KMS-11 (cell line): ENCODE results near the gene UGT1A7.

Experiments used
- H2AFZ ChIP-seq: fragments of 200-600 bp; sonication (generic); 2 replicates; pipeline ENCODE4 v1.6.1; 2016; ENCODE audit warnings: antibody characterized with exemption, mixed run types, low read depth
- H3K27ac ChIP-seq: fragments of 200-600 bp; sonication (generic); 2 replicates; pipeline ENCODE4 v1.6.1; 2016; ENCODE audit warnings: mild to moderate bottlenecking, mixed run types
- H3K27me3 ChIP-seq: fragments of 200-600 bp; sonication (generic); 2 replicates; pipeline ENCODE4 v1.6.1; 2017; ENCODE audit warnings: mild to moderate bottlenecking, low read depth, mixed run types, moderate library complexity; ENCODE audit not compliant: insufficient read depth
- H3K36me3 ChIP-seq: fragments of 200-600 bp; sonication (generic); 2 replicates; pipeline ENCODE4 v1.6.1; 2017; ENCODE audit warnings: mild to moderate bottlenecking, mixed run types; ENCODE audit not compliant: insufficient read depth
- H3K4me1 ChIP-seq: fragments of 200-600 bp; sonication (generic); 2 replicates; pipeline ENCODE4 v1.6.1; 2016; ENCODE audit warnings: mild to moderate bottlenecking, low read depth, mixed run types; ENCODE audit not compliant: poor library complexity, severe bottlenecking
- H3K4me2 ChIP-seq: fragments of 200-600 bp; sonication (generic); 2 replicates; pipeline ENCODE4 v1.7.0; 2016; ENCODE audit warnings: mild to moderate bottlenecking, mixed run types
- H3K4me3 ChIP-seq: fragments of 200-600 bp; sonication (generic); IDR thresholded peaks from 2 replicates; pipeline ENCODE4 v1.6.1; 2017; ENCODE audit warnings: low read depth, low read length, mixed read lengths; ENCODE audit not compliant: insufficient read depth
- H3K79me2 ChIP-seq: fragments of 200-600 bp; sonication (generic); 2 replicates; pipeline ENCODE4 v1.6.1; 2016; ENCODE audit warnings: low read depth, mixed run types; ENCODE audit not compliant: insufficient read depth
- H3K9ac ChIP-seq: fragments of 200-600 bp; sonication (generic); 2 replicates; pipeline ENCODE4 v1.6.1; 2016; ENCODE audit warnings: mild to moderate bottlenecking, mixed run types
- H4K20me1 ChIP-seq: fragments of 200-600 bp; sonication (generic); 2 replicates; pipeline ENCODE4 v1.6.1; 2016; ENCODE audit warnings: mild to moderate bottlenecking, mixed run types; ENCODE audit not compliant: insufficient read depth
- CTCF ChIP-seq: fragments of 200-600 bp; sonication (generic); conservative IDR thresholded peaks from 2 replicates; pipeline ENCODE4 v1.6.1; 2017; ENCODE audit warnings: low read depth, mild to moderate bottlenecking, antibody characterized with exemption, low read length, moderate library complexity, mixed read lengths

UGT1A7 gene

GRCh38 chr2:233820774-233821105 lies 139.0 kb downstream of the UGT1A7 start:
- H2AFZ ChIP-seq, result no peak overlapping the region
- no peaks in the 10 kb centered on the region for H3K79me2 ChIP-seq
- H3K36me3 ChIP-seq, result no peaks in the 10 kb centered on the region
- no peaks in the 10 kb centered on the region for H3K4me1 ChIP-seq
- no peak overlapping the region for H3K9ac ChIP-seq
- H4K20me1 ChIP-seq, result no peaks in the 10 kb centered on the region
- no peaks in the 10 kb centered on the region for H3K27me3 ChIP-seq
- no peak for TF ChIP-seq CTCF
- H3K27ac ChIP-seq, result no peak overlapping the region
- H3K4me2 ChIP-seq, result no peak overlapping the region
- H3K4me3 ChIP-seq, result no peak overlapping the region

GRCh38 chr2:233821196-233821595 lies 139.5 kb downstream of the UGT1A7 start:
- Histone ChIP-seq H3K4me1 (no peaks in the 10 kb centered on the region), H3K36me3 (no peaks in the 10 kb centered on the region), H2AFZ (no peak overlapping the region), H3K9ac (no peak overlapping the region), H3K4me2 (no peak overlapping the region), H3K4me3 (no peak overlapping the region), H3K27ac (no peak overlapping the region), H3K79me2 (no peaks in the 10 kb centered on the region), H4K20me1 (no peaks in the 10 kb centered on the region), H3K27me3 (no peaks in the 10 kb centered on the region)
- TF ChIP-seq CTCF, result no peak

DNA sequence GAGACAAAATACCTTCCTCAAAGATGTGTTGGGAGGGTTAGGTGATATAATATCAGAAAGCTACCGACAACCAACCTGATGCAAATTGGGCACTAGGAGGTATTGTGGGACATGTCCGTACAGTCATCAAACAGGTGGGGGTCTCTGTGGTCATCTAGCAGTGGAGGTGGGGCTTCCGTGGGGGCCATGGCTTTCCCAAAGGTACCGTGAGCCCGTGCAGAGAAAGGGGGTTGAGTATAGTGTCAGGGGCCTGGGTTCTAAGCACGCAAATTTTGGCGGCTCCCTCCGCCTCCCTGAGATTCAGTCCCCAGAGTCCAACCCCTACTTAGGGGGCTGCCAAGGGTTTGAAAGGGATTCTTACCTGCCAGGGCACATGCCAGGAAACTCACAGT lies 140.0 kb downstream of the UGT1A7 start:
- no peak overlapping the region for H3K9ac ChIP-seq
- H2AFZ ChIP-seq, result no peak overlapping the region
- no peaks in the 10 kb centered on the region for H4K20me1 ChIP-seq
- H3K4me2 ChIP-seq, result no peak overlapping the region
- no peaks in the 10 kb centered on the region for H3K4me1 ChIP-seq
- H3K27me3 ChIP-seq, result no peaks in the 10 kb centered on the region
- no peaks in the 10 kb centered on the region for H3K36me3 ChIP-seq
- TF ChIP-seq CTCF, result no peak
- H3K4me3 ChIP-seq, result no peak overlapping the region
- H3K27ac ChIP-seq, result no peak overlapping the region
- H3K79me2 ChIP-seq, result no peaks in the 10 kb centered on the region

DNA sequence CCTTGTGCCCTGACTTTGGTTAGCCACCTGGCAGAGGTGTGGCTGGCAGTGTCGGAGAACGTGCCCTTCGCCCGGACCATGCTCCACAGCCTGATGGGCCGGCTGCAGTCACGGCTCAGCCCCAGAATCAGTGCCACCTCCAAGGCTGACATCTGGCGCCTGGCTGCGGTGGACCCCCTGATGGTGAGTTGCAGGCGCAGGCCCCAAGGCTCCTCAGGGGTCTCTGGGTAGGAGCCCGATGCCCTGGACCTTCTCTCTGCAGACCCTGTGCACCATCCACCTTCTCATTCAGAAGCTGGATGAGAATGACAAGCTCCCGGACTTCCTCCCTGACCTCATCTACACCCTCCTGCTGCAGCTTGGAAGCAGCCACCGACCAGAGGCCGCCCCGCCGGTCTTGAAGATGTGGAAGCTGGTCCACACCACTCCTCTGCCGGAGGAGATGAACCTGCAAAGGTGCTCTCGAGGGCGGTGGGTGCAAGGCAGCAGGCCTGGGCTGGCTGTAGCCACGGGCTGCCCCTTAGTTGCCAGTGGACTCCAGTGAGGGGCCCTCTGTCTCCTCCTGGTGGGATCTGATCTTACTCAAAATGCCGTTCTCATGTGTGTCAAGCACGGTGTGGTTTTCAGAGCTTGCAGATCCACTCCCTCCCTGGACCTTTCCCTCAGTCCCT lies 140.5 kb downstream of the UGT1A7 start:
- H2AFZ ChIP-seq, result no peak overlapping the region
- no peaks in the 10 kb centered on the region for H3K27me3 ChIP-seq

More for the DNA sequence above, 140.5 kb downstream of the UGT1A7 start:
- no peaks in the 10 kb centered on the region for H3K79me2 ChIP-seq
- no peak overlapping the region for H3K4me3 ChIP-seq
- H3K9ac ChIP-seq, result no peak overlapping the region
- no peak for TF ChIP-seq CTCF
- no peaks in the 10 kb centered on the region for H3K36me3 ChIP-seq
- no peak overlapping the region for H3K27ac ChIP-seq
- H3K4me1 ChIP-seq, result no peaks in the 10 kb centered on the region
- no peaks in the 10 kb centered on the region for H4K20me1 ChIP-seq
- H3K4me2 ChIP-seq, result no peak overlapping the region
